Esophagus muscularis mucosa (tissue), 4 donors: ENCODE data around the gene CPLX1.

Source experiments
- CTCF ChIP-seq, 3 experiments: fragments of 200-600 bp in 2 of 3; fragments of 450-650 bp in 1 of 3; sonication (generic) in 2 of 3; IDR thresholded peaks; one replicate each; pipeline ENCODE4 v1.5.1; 2017 to 2019; ENCODE audit warnings: antibody characterized with exemption in 3 of 3, mild to moderate bottlenecking in 2 of 3, moderate library complexity in 1 of 3
- EP300 ChIP-seq: sonication (generic); formaldehyde crosslinking; IDR thresholded peaks from one replicate; pipeline ENCODE4 v1.6.1; 2017; ENCODE audit warnings: antibody characterized with exemption
- POLR2A ChIP-seq: fragments of 450-650 bp; IDR thresholded peaks from one replicate; pipeline ENCODE4 v1.6.1; 2017; ENCODE audit warnings: antibody characterized with exemption, moderate library complexity, mild to moderate bottlenecking, low read depth
- POLR2AphosphoS5 ChIP-seq, 2 donors: sonication (generic); formaldehyde crosslinking; IDR thresholded peaks; one replicate each; pipeline ENCODE4 v1.6.1; 2017; ENCODE audit warnings: antibody characterized with exemption in 2 of 2

DNA sequence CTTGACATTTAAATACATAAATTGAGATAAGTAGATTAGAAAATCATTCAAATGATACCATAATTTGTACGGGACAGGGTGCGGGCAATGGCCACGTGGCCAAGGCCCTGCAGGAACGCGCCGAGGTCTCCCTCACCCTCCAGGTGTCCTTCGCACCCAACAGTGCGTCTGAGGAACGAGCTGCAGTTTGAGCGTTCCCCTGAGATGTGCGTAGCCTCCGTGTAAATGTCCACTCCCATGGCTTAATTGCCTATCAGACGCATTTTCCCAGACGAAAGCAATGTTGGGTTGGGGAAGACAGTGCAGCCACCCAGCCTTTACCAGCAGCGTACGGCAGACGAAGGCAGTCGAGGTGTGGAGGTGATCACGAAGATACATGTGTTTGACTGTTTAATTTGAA is 56.4 kb downstream of the CPLX1 start:
- TF ChIP-seq CTCF (IDR thresholded peaks at IDR 0.05) (no peak), POLR2A (no peak), EP300 (no peak), POLR2AphosphoS5 (IDR thresholded peaks at IDR 0.05) (no peak)
